ENCODE measurements around the gene GRM2.

Gene GRM2

GRCh38 chr3:51708216-51708845 lies 1.5 kb downstream of the GRM2 start:
- no peak overlapping the region for H3K4me3 ChIP-seq (ENCODE audit: low read depth, low read length)
- in situ Hi-C loops (cut with HindIII; ENCODE audit: low sequenced_read_pairs) = no loop called here
- DNase-seq (ENCODE audit: low read depth) = no peak
- TF ChIP-seq CTCF (IDR thresholded peaks at IDR 0.05; ENCODE audit: low read depth, low read length, missing control alignments) = no peak

- TF ChIP-seq CTCF (IDR thresholded peaks at IDR 0.05; ENCODE audit: low read depth, low read length, missing control alignments) = no peak
- no peak for DNase-seq (ENCODE audit: low read depth)
- no peak overlapping the region for H3K4me3 ChIP-seq (ENCODE audit: low read depth, low read length)
- in situ Hi-C loops (cut with HindIII; ENCODE audit: low sequenced_read_pairs) = no loop called here
These were observed 2.1 kb downstream of the GRM2 start for GRCh38 chr3:51709004-51709420.

- no peak for TF ChIP-seq CTCF (IDR thresholded peaks at IDR 0.05; ENCODE audit: low read depth, low read length, missing control alignments)
- no peak overlapping the region for H3K4me3 ChIP-seq (ENCODE audit: low read depth, low read length)
- in situ Hi-C loops (cut with HindIII; ENCODE audit: low sequenced_read_pairs) = no loop called here
- DNase-seq (ENCODE audit: low read depth) = no peak
These were observed 2.8 kb downstream of the GRM2 start for GRCh38 chr3:51709675-51710074.

- no peak for TF ChIP-seq CTCF (IDR thresholded peaks at IDR 0.05; ENCODE audit: low read depth, low read length, missing control alignments)
- no peak overlapping the region for H3K4me3 ChIP-seq (ENCODE audit: low read depth, low read length)
- DNase-seq (ENCODE audit: low read depth) = no peak
- in situ Hi-C loops (cut with HindIII; ENCODE audit: low sequenced_read_pairs) = no loop called here
These were observed 3.9 kb downstream of the GRM2 start for GRCh38 chr3:51710631-51711351.

- in situ Hi-C loops (cut with HindIII; ENCODE audit: low sequenced_read_pairs) = no loop called here
- H3K4me3 ChIP-seq (ENCODE audit: low read depth, low read length) = no peak overlapping the region
- no peak for TF ChIP-seq CTCF (IDR thresholded peaks at IDR 0.05; ENCODE audit: low read depth, low read length, missing control alignments)
- DNase-seq (ENCODE audit: low read depth) = no peak
These were observed 4.6 kb downstream of the GRM2 start for GRCh38 chr3:51711352-51712037.

GRCh38 chr3:51712038-51712420 lies 5.2 kb downstream of the GRM2 start:
- TF ChIP-seq CTCF (IDR thresholded peaks at IDR 0.05; ENCODE audit: low read depth, low read length, missing control alignments) = no peak

More at GRCh38 chr3:51712038-51712420, 5.2 kb downstream of the GRM2 start:
- DNase-seq (ENCODE audit: low read depth) = no peak
- H3K4me3 ChIP-seq (ENCODE audit: low read depth, low read length) = no peak overlapping the region
- in situ Hi-C loops (cut with HindIII; ENCODE audit: low sequenced_read_pairs) = no loop called here

Data from astrocyte of the cerebellum (primary cell).